ENCODE data around the gene ACOXL.

ACOXL gene

GRCh38 chr2:110802208-110802932, 70.0 kb downstream of the ACOXL start:
- Histone ChIP-seq H3K79me1 (ENCODE audit: low read length) (no peaks in the 10 kb centered on the region), H2BK12ac (ENCODE audit: low read length) (no peak overlapping the region), H3K4me2 (ENCODE audit: low read length) (no peak overlapping the region), H3K27me3 (ENCODE audit: insufficient read depth, low read length) (no peaks in the 10 kb centered on the region), H3K9ac (ENCODE audit: low read length) (no peak overlapping the region), H3K36me3 (ENCODE audit: control insufficient read depth in 1 of 2, insufficient read depth in 2 of 2, low read length in 2 of 2) (no peaks in the 10 kb centered on the region), H3K4me3 (ENCODE audit: low read depth, low read length) (no peak overlapping the region), H3K27ac (ENCODE audit: low read depth, low read length) (no peak overlapping the region), H2BK5ac (ENCODE audit: low read depth, low read length, poor library complexity) (no peak overlapping the region), H3K79me2 (ENCODE audit: control insufficient read depth, insufficient read depth, low read length, poor library complexity) (no peaks in the 10 kb centered on the region), H3K14ac (ENCODE audit: low read length) (no peak overlapping the region), H2AK5ac (ENCODE audit: low read length) (no peak overlapping the region), H3K4ac (ENCODE audit: low read depth, low read length) (no peak overlapping the region), H2BK120ac (ENCODE audit: insufficient read depth, low read length, poor library complexity) (no peak overlapping the region), H3K4me1 (ENCODE audit: control insufficient read depth in 1 of 2, insufficient read depth in 2 of 2, low read length in 2 of 2) (no peaks in the 10 kb centered on the region), H3K9me3 (ENCODE audit: insufficient read depth, low read depth, low read length) (peaks cover 5% of the 10 kb centered on the region), H3K18ac (ENCODE audit: low read length) (no peak overlapping the region), H3K23ac (ENCODE audit: low read length) (no peak overlapping the region), H2AFZ (ENCODE audit: insufficient read depth, low read length, poor library complexity) (no peak overlapping the region), H4K12ac (ENCODE audit: low read depth, low read length) (no peak overlapping the region), H4K8ac (ENCODE audit: low read depth, low read length) (no peak overlapping the region), H4K91ac (ENCODE audit: low read depth, low read length) (no peak overlapping the region)
- no CpG with 5 or more reads among the region's 3 CpGs for WGBS (ENCODE audit: extremely low coverage, insufficient coverage, insufficient read length)
- DNase-seq: no peak

- no peaks in the 10 kb centered on the region for H3K79me2 ChIP-seq (ENCODE audit: control insufficient read depth, insufficient read depth, low read length, poor library complexity)
- H3K27me3 ChIP-seq (ENCODE audit: insufficient read depth, low read length): no peaks in the 10 kb centered on the region
- H2BK12ac ChIP-seq (ENCODE audit: low read length): no peak overlapping the region
- no peak overlapping the region for H2AFZ ChIP-seq (ENCODE audit: insufficient read depth, low read length, poor library complexity)
- no peak overlapping the region for H3K4me2 ChIP-seq (ENCODE audit: low read length)
- peaks cover 6% of the 10 kb centered on the region for H3K9me3 ChIP-seq (ENCODE audit: insufficient read depth, low read depth, low read length)
- no peak overlapping the region for H4K8ac ChIP-seq (ENCODE audit: low read depth, low read length)
- no peaks in the 10 kb centered on the region for H3K79me1 ChIP-seq (ENCODE audit: low read length)
- H4K91ac ChIP-seq (ENCODE audit: low read depth, low read length): no peak overlapping the region
- H3K4me1 ChIP-seq (ENCODE audit: control insufficient read depth in 1 of 2, insufficient read depth in 2 of 2, low read length in 2 of 2): no peaks in the 10 kb centered on the region
- H3K14ac ChIP-seq (ENCODE audit: low read length): no peak overlapping the region
- H3K4ac ChIP-seq (ENCODE audit: low read depth, low read length): no peak overlapping the region
- H3K27ac ChIP-seq (ENCODE audit: low read depth, low read length): no peak overlapping the region
- H3K9ac ChIP-seq (ENCODE audit: low read length): no peak overlapping the region
- H3K23ac ChIP-seq (ENCODE audit: low read length): no peak overlapping the region
- no peak overlapping the region for H3K4me3 ChIP-seq (ENCODE audit: low read depth, low read length)
- H4K12ac ChIP-seq (ENCODE audit: low read depth, low read length): no peak overlapping the region
- no peaks in the 10 kb centered on the region for H3K36me3 ChIP-seq (ENCODE audit: control insufficient read depth in 1 of 2, insufficient read depth in 2 of 2, low read length in 2 of 2)
- no peak for DNase-seq
- H2AK5ac ChIP-seq (ENCODE audit: low read length): no peak overlapping the region
- WGBS (ENCODE audit: extremely low coverage, insufficient coverage, insufficient read length): no CpG with 5 or more reads among the region's 3 CpGs
- H2BK5ac ChIP-seq (ENCODE audit: low read depth, low read length, poor library complexity): no peak overlapping the region
- H3K18ac ChIP-seq (ENCODE audit: low read length): no peak overlapping the region
- no peak overlapping the region for H2BK120ac ChIP-seq (ENCODE audit: insufficient read depth, low read length, poor library complexity)
Measured at GRCh38 chr2:110804433-110804832, 72.1 kb downstream of the ACOXL start.

DNA sequence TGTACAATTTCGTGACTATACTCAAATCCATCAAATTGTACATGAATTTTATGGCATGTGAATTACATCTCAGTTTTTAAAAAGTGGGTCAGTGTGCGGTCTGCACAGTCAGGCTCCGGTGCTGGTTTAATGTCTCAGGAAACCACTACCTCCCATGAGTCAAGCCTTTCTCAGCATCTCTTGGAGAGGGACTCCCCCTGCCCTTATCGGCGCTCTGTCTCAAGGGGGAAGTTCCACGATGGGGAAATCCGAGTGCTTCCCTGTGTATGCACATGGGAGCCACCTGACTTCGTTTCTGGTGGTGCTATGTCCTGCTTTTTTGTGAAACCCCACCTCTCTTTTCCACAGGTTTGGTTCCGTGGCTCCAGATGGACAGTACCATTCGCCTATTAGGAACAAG, 72.5 kb downstream of the ACOXL start:
- H3K4me3 ChIP-seq (ENCODE audit: low read depth, low read length): no peak overlapping the region
- no peak overlapping the region for H2AK5ac ChIP-seq (ENCODE audit: low read length)
- H4K8ac ChIP-seq (ENCODE audit: low read depth, low read length): no peak overlapping the region
- H3K9me3 ChIP-seq (ENCODE audit: insufficient read depth, low read depth, low read length): peaks cover 4% of the 10 kb centered on the region
- H2BK120ac ChIP-seq (ENCODE audit: insufficient read depth, low read length, poor library complexity): no peak overlapping the region
- H4K12ac ChIP-seq (ENCODE audit: low read depth, low read length): no peak overlapping the region
- H3K36me3 ChIP-seq (ENCODE audit: control insufficient read depth in 1 of 2, insufficient read depth in 2 of 2, low read length in 2 of 2): no peaks in the 10 kb centered on the region
- no peaks in the 10 kb centered on the region for H3K79me2 ChIP-seq (ENCODE audit: control insufficient read depth, insufficient read depth, low read length, poor library complexity)
- no peaks in the 10 kb centered on the region for H3K27me3 ChIP-seq (ENCODE audit: insufficient read depth, low read length)
- no peak overlapping the region for H2BK5ac ChIP-seq (ENCODE audit: low read depth, low read length, poor library complexity)
- no peak overlapping the region for H3K18ac ChIP-seq (ENCODE audit: low read length)
- no peak overlapping the region for H3K27ac ChIP-seq (ENCODE audit: low read depth, low read length)
- H3K79me1 ChIP-seq (ENCODE audit: low read length): no peaks in the 10 kb centered on the region
- H2AFZ ChIP-seq (ENCODE audit: insufficient read depth, low read length, poor library complexity): no peak overlapping the region
- no peaks in the 10 kb centered on the region for H3K4me1 ChIP-seq (ENCODE audit: control insufficient read depth in 1 of 2, insufficient read depth in 2 of 2, low read length in 2 of 2)
- H3K4ac ChIP-seq (ENCODE audit: low read depth, low read length): no peak overlapping the region
- H2BK12ac ChIP-seq (ENCODE audit: low read length): no peak overlapping the region
- no CpG with 5 or more reads among the region's 10 CpGs for WGBS (ENCODE audit: extremely low coverage, insufficient coverage, insufficient read length)
- no peak overlapping the region for H3K14ac ChIP-seq (ENCODE audit: low read length)
- no peak overlapping the region for H3K9ac ChIP-seq (ENCODE audit: low read length)
- H3K23ac ChIP-seq (ENCODE audit: low read length): no peak overlapping the region
- peak; percentile 8 to 10 for DNase-seq
- no peak overlapping the region for H3K4me2 ChIP-seq (ENCODE audit: low read length)
- H4K91ac ChIP-seq (ENCODE audit: low read depth, low read length): no peak overlapping the region

GRCh38 chr2:110805894-110806452, 73.6 kb downstream of the ACOXL start:
- no peak overlapping the region for H3K4me3 ChIP-seq (ENCODE audit: low read depth, low read length)
- WGBS (ENCODE audit: extremely low coverage, insufficient coverage, insufficient read length): no CpG with 5 or more reads among the region's 14 CpGs
- H3K79me1 ChIP-seq (ENCODE audit: low read length): no peaks in the 10 kb centered on the region

More at GRCh38 chr2:110805894-110806452, 73.6 kb downstream of the ACOXL start:
- Histone ChIP-seq H4K8ac (ENCODE audit: low read depth, low read length) (no peak overlapping the region), H3K18ac (ENCODE audit: low read length) (no peak overlapping the region), H3K27ac (ENCODE audit: low read depth, low read length) (no peak overlapping the region), H3K9me3 (ENCODE audit: insufficient read depth, low read depth, low read length) (peaks cover 4% of the 10 kb centered on the region), H4K91ac (ENCODE audit: low read depth, low read length) (no peak overlapping the region), H3K4me1 (ENCODE audit: control insufficient read depth in 1 of 2, insufficient read depth in 2 of 2, low read length in 2 of 2) (no peaks in the 10 kb centered on the region), H3K4ac (ENCODE audit: low read depth, low read length) (no peak overlapping the region), H2BK5ac (ENCODE audit: low read depth, low read length, poor library complexity) (no peak overlapping the region), H3K9ac (ENCODE audit: low read length) (no peak overlapping the region), H2BK120ac (ENCODE audit: insufficient read depth, low read length, poor library complexity) (no peak overlapping the region), H3K14ac (ENCODE audit: low read length) (no peak overlapping the region), H3K4me2 (ENCODE audit: low read length) (no peak overlapping the region), H3K27me3 (ENCODE audit: insufficient read depth, low read length) (no peaks in the 10 kb centered on the region), H2AFZ (ENCODE audit: insufficient read depth, low read length, poor library complexity) (no peak overlapping the region), H2AK5ac (ENCODE audit: low read length) (no peak overlapping the region), H4K12ac (ENCODE audit: low read depth, low read length) (no peak overlapping the region), H3K36me3 (ENCODE audit: control insufficient read depth in 1 of 2, insufficient read depth in 2 of 2, low read length in 2 of 2) (no peaks in the 10 kb centered on the region), H3K23ac (ENCODE audit: low read length) (no peak overlapping the region), H3K79me2 (ENCODE audit: control insufficient read depth, insufficient read depth, low read length, poor library complexity) (no peaks in the 10 kb centered on the region), H2BK12ac (ENCODE audit: low read length) (no peak overlapping the region)
- DNase-seq: no peak
